OCI-LY1 (cell line): ENCODE measurements around the gene COG8.

ENCODE experiments used
- EZH2 ChIP-seq: fragments of 200-600 bp; sonication (generic), shearing (Covaris generic); IDR thresholded peaks from 2 replicates; pipeline ENCODE4 v1.8.0; 2017; ENCODE audit warnings: borderline replicate concordance, mixed run types, mild to moderate bottlenecking, antibody characterized with exemption, low read length, moderate library complexity, mixed read lengths
- TF ChIP-seq, protein P1 (sequence below): fragments of 200-600 bp; sonication (generic), shearing (Covaris generic); IDR thresholded peaks from 2 replicates; pipeline ENCODE4 v1.5.1; 2017; ENCODE audit warnings: mild to moderate bottlenecking, antibody characterized with exemption, low read length, moderate library complexity, mixed read lengths

DNA sequence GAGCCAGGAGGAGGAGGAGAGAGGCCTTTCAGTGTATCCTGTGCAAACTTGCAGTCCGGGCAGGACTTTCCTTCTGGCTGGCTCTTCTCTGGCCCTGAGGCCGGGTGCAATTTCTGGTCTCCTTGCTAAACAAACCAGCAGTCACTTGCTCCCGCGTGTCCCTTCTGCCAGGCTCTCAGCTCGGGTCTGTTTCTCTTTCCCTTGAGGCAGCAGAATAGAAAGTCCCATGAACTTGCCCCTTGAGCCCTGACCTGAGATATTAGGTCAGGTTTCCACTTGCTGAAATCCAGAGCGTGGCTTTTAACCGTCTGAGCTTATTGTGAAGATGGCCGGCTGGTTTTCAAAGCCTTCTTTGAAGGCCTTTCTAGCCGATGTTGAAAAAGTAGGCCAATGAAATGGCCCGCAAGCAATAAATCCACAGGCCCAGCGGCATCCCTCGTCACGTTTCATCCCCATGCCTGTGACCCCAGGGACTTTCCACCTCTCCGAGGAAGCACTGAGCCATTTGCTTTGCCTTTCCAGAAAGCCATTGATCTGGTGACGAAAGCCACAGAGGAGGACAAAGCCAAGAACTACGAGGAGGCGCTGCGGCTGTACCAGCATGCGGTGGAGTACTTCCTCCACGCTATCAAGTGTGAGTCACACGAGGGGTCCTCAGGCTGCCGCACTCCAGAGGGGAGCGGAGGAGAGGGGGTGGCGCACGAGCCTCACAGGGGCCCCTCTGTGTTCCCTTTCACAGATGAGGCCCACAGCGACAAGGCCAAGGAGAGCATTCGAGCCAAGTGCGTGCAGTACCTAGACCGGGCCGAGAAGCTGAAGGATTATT, 23.7 kb downstream of the COG8 start:
- no peak for TF ChIP-seq EZH2
- TF ChIP-seq, protein P1, sequence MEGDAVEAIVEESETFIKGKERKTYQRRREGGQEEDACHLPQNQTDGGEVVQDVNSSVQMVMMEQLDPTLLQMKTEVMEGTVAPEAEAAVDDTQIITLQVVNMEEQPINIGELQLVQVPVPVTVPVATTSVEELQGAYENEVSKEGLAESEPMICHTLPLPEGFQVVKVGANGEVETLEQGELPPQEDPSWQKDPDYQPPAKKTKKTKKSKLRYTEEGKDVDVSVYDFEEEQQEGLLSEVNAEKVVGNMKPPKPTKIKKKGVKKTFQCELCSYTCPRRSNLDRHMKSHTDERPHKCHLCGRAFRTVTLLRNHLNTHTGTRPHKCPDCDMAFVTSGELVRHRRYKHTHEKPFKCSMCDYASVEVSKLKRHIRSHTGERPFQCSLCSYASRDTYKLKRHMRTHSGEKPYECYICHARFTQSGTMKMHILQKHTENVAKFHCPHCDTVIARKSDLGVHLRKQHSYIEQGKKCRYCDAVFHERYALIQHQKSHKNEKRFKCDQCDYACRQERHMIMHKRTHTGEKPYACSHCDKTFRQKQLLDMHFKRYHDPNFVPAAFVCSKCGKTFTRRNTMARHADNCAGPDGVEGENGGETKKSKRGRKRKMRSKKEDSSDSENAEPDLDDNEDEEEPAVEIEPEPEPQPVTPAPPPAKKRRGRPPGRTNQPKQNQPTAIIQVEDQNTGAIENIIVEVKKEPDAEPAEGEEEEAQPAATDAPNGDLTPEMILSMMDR: no peak
